GM19467 (cell line): Measurements from ENCODE around the gene OGDH.
"Not testable (repeated sequence)": the region's sequence is repeated elsewhere in the genome, so short reads cannot be mapped to it uniquely, and the experiment has no call there.

Experiments
- ATAC-seq: cut with Tn5 transposase; IDR thresholded peaks from one replicate; pipeline ENCODE4 v1.9.1; 2021; ENCODE audit warnings: mild to moderate bottlenecking, moderate library complexity; ENCODE audit not compliant: unreplicated experiment

OGDH gene

DNA sequence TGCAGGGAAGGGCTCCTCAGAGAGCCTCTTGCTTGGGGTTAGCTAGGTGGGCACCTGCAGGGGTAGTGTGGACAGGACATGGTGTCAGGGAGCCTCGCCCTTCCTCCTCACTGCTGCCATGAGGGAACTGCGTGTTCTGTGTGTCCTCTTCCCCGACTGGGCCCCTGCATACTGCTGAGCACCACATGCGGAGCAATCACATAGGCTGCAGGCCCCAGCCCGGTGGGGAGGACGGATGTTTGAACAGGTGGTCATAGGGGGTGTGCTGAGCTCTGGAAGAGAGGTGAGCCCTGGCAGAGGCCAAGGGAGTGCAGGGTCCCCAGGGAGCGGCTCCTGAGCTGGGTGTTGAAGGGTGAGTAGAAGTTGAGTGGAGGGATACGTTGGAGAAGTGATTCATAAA, 93.9 kb downstream of the OGDH start:
- no peak for ATAC-seq

GRCh38 chr7:44703391-44703790, 97.0 kb downstream of the OGDH start:
- not testable (repeated sequence) for ATAC-seq

- ATAC-seq, result no peak
Measured at GRCh38 chr7:44703921-44704320, 97.5 kb downstream of the OGDH start.

DNA sequence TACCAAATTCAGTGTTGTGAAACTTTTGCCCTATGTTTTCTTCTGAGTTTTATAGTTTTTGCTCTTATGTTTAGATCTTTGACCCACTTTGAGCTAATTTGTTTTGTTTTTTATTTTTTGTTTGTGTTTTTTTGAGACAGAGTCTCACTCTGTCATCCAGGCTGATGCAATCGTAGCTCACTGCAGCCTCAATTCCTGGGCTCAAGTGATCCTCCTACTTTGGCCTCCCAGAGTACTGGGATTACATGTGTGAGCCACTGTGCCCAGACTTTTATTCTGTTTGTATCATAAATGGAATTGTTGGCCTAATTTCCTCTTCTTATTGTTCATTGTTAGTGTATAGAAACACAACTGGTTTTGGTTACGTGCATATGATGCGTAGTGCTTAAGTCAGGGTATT, 99.0 kb downstream of the OGDH start:
- no peak for ATAC-seq

DNA sequence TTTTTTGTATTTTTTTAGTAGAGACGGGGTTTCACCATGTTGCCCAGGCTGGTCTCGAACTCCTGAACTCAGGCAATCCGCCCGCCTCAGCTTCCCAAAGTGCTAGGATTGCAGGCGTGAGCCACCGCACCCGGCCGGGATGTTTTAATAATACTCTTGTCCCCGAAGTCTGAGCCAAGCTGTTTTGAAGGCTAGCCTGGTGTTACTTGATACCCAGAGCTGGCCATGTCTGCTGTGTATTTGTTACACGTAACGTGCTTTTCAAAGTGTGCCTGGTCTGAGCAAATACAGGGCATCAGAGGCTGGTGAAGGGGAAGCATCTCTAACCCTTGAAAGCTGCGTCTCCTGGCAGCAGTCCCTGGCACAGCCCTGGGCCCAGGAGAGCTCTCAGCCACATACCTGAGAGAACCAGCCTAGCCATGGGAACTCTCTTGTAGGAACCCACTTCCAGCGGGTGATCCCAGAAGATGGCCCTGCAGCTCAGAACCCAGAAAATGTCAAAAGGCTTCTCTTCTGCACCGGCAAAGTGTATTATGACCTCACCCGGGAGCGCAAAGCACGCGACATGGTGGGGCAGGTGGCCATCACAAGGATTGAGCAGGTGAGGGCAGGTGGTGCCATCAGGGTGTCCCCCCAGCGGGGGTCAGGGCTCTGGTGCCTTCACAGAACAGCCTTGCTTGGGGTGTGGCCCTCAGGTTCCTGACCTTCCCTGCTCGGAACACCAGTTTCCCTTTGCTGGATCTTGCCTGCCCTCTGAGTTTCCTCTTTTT, 100.5 kb downstream of the OGDH start:
- no peak for ATAC-seq

DNA sequence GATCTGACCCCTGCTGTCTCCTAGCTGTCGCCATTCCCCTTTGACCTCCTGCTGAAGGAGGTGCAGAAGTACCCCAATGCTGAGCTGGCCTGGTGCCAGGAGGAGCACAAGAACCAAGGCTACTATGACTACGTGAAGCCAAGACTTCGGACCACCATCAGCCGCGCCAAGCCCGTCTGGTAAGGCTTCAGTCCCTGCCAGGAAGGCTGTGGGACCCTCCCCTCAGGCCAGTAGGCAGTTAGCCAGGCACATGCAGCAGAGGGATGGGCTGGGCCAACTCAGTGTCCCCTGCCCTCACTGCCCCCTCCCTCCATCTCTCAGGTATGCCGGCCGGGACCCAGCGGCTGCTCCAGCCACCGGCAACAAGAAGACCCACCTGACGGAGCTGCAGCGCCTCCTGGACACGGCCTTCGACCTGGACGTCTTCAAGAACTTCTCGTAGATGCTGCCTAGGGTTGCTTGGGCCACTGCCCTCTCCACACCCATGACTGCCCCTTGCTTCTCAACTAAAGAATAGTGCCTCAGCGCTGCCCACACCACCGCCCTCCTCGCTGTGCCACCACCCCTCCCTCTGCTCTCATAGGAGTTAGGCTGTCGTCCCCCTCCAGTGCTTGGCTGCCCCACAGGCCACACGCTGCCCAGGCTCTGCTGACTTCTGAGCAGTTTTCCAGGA, 101.3 kb downstream of the OGDH start:
- ATAC-seq, result no peak

DNA sequence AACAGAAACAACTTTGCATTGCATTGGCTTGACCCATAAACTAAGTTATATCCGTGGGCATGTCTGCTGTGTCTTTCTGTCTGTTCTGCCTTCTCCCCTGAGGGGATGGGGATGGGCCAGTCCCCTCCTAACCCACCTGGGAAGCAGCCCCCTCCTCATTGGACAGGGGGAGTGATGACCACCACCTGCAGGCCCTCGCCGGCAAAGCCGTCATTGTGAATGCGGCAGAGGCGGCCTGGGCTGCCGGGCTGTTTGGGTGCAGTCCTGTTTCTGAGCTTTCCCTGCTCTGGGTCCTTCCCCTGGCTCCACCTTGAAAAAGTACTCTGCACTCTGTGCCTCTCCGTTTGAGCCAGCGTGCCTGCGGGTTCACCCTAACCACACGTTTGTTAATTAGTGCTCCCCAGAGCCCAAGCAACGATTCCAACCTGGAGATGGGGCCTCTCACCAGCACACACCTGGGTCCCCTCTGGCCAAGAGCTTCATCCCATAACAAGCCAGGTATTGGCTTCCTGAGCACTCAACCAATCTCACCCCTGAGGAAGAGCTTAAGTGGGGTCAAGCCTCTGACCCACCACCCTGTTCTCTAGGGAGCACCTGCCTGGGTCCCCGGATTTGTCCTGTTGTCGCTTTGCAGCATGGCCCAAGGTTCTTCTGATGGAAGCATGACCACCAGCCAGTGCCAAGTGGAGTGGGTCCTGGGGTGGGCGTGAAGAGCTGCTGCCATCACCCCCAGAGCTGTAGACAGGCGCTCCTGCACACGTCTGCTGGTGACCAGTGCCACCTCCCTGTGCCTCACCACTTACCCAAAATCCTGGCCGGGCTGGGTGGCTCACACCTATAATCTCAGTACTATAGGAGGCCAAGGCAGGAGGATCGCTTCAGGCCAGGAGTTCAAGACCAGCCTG, 102.8 kb downstream of the OGDH start:
- ATAC-seq, result no peak

GRCh38 chr7:44709945-44710596, 103.6 kb downstream of the OGDH start:
- ATAC-seq, result no peak

GRCh38 chr7:44711528-44711927, 105.1 kb downstream of the OGDH start:
- no peak for ATAC-seq

- ATAC-seq, result no peak
Measured at GRCh38 chr7:44712012-44712411, 105.6 kb downstream of the OGDH start.

GRCh38 chr7:44713141-44713540, 106.7 kb downstream of the OGDH start:
- no peak for ATAC-seq

GRCh38 chr7:44713680-44714335, 107.4 kb downstream of the OGDH start:
- ATAC-seq, result no peak

DNA sequence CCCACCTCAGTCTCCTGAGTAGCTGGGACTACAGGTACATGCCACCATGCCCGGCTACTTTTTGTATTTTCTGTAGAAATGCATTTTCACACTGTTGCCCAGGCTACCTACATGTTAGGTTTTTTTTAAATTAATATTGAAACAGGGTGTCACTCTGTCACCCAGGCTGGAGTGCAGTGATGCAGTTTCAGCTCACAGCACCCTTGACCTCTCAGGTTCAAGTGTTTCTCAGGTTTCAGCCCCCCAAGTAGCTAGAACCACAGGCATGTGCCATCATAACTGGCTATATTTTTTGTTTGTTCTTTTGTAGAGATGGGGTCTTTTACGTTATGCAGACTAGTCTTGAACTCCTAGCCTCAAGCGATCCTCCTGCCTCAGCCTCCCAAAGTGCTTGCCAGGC, 109.8 kb downstream of the OGDH start:
- no peak for ATAC-seq

DNA sequence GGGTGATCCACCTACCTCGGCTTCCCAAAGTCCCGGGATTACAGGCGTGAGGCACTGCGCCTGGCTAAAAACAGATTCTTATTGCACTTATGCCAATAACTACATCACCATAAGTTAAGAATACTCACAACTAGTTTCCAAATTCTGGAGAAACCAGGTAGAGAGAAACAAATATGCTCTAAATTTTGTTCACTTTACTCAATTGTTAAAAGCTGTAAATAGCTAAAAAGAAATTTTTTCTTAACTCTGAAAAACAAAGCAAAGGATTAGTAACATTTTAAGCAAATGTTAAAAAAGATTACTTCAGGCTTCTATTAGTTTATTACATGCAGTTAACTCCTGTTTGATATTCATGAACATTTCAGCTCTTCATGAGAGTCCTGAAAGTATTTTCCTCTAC, 113.9 kb downstream of the OGDH start:
- no peak for ATAC-seq

DNA sequence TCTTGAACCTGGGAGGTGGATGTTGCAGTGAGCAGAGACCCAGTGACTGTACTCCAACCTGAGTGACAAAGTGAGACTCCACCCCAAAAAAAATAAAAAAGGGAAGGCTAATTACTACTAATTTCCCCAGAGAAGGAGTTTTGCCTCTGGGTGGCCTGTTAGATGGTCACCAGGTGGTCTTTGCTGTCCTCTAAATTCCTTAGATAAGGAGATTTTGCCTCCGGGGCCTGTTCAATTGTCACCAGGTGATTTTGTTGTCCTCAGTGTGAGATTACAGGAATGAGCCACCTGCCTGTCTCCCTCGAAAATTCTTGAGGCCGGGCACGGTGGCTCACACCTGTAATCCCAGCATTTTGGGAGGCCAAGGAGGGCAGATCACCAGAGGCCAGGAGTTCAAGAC, 117.8 kb downstream of the OGDH start:
- ATAC-seq, result no peak

DNA sequence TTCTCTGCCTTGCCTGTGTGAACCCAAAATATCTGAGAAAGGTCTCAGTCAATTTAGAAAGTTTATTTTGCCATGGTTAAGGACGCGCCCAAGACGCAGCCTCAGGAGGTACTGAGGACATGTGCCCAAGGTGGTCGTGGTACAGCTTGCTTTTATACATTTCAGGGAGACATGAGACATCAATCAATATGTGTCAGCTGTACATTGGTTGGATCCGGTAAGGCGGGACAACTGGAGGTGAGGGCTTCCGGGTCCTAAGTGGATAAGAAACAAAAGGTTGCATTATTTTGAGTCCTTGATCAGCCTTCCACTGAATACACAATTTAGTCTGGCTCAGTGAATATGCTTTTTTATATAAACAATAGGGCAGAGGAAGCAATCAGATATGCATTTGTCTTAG, 119.8 kb downstream of the OGDH start:
- ATAC-seq, result not testable (repeated sequence)

- ATAC-seq, result no peak
Measured at GRCh38 chr7:44727158-44727936, 120.9 kb downstream of the OGDH start.

GRCh38 chr7:44727937-44728262, 121.5 kb downstream of the OGDH start:
- no peak for ATAC-seq

- ATAC-seq, result no peak
Measured at GRCh38 chr7:44729949-44730590, 123.6 kb downstream of the OGDH start.
